Prostate gland (tissue), 2 donors: ENCODE results near the gene DDX51. TPM values are rescaled to one million over a fixed set of nuclear protein-coding genes. Genes with fewer than 3 reads are reported as not detected.

Experiments
- DNase-seq: peaks from one replicate; pipeline ENCODE4 v3.0.0-alpha.2; 2019; ENCODE audit warnings: low spot score
- H3K27ac ChIP-seq, 2 donors: fragments of 200-600 bp; sonication (generic); 2 replicates each; pipeline ENCODE4 v1.5.1; 2017 to 2019
- H3K27me3 ChIP-seq: fragments of 200-600 bp; sonication (generic); replicated peaks from 2 replicates; pipeline ENCODE4 v1.5.1; 2019; ENCODE audit not compliant: insufficient read depth
- H3K36me3 ChIP-seq, 2 donors: fragments of 200-600 bp; sonication (generic); 1 replicate in 1 of 2; 2 replicates in 1 of 2; pipeline versions ENCODE4 v1.5.1 to v1.8.1; 2017 to 2019
- H3K4me1 ChIP-seq: fragments of 200-600 bp; sonication (generic); replicated peaks from 2 replicates; pipeline ENCODE4 v1.5.1; 2019
- H3K4me3 ChIP-seq, 2 donors: fragments of 200-600 bp; sonication (generic); 2 replicates each; pipeline ENCODE4 v1.5.1; 2017 to 2019
- H3K9me3 ChIP-seq: fragments of 200-600 bp; sonication (generic); 2 replicates; pipeline ENCODE4 v1.5.1; 2017
- CTCF ChIP-seq, 4 experiments: fragments of 200-600 bp in 2 of 4; fragments of 450-650 bp in 2 of 4; sonication (generic) in 2 of 4; IDR thresholded peaks; 1 replicate in 3 of 4; 2 replicates in 1 of 4; pipeline ENCODE4 v1.5.1; 2016 to 2019; ENCODE audit warnings: antibody characterized with exemption in 4 of 4, mild to moderate bottlenecking in 2 of 4, moderate library complexity in 2 of 4
- POLR2A ChIP-seq: fragments of 450-650 bp; IDR thresholded peaks from one replicate; pipeline ENCODE4 v1.6.1; 2016; ENCODE audit warnings: antibody characterized with exemption, mild to moderate bottlenecking
- POLR2AphosphoS5 ChIP-seq: sonication (generic); formaldehyde crosslinking; IDR thresholded peaks from one replicate; pipeline ENCODE4 v1.6.1; 2017; ENCODE audit warnings: antibody characterized with exemption
- WGBS: methylation state at CpG from one replicate; pipeline ENCODE4 v1.1.5; 2018; 5-methylcytosine and 5-hydroxymethylcytosine counted together
- intact Hi-C: fragments of 100-400 bp; cut with DNase I; formaldehyde crosslinking; loops from one replicate; pipeline ENCODE4 v1.14.2; 2022
- small RNA-seq, 2 donors: library from RNA; depleted of rRNA; stranded (forward); fragments of <200 nt; gene quantifications; one replicate each; pipeline ENCODE3, GENCODE V24; 2016
- total RNA-seq, 2 donors: library from RNA; depleted of rRNA; stranded (reverse); fragments of >200 nt; gene quantifications; one replicate each; pipeline ENCODE4 v1.1.0, GENCODE V29; 2016

Gene DDX51
- total RNA-seq, 2 donors from 2014 or later = 12.7 to 29.0 TPM

GRCh38 chr12:132089407-132089910, 54.7 kb downstream of the DDX51 start:
- TF ChIP-seq CTCF (IDR thresholded peaks at IDR 0.05) (no peak), POLR2AphosphoS5 (no peak), POLR2A (no peak)
- H3K27ac ChIP-seq = no peak overlapping the region
- WGBS = 94% methylated on average over 4 of the region's 4 CpGs
- no peaks in the 10 kb centered on the region for H3K36me3 ChIP-seq
- no peaks in the 10 kb centered on the region for H3K9me3 ChIP-seq
- no peaks in the 10 kb centered on the region for H3K4me1 ChIP-seq
- intact Hi-C loops = no loop called here
- no peaks in the 10 kb centered on the region for H3K27me3 ChIP-seq
- no peak for DNase-seq
- no peak overlapping the region for H3K4me3 ChIP-seq

Small RNA genes lying within 50 kb of the gene (small RNA-seq; reads per million reads assigned to genes)
- 0 reads per million in 2 donors for gene AC138466.3

Other genes with a start within 250 kb of the DDX51 start
- 10 to 100 TPM; 26.2 to 62.5 TPM for gene ULK1, start 249.7 kb downstream of the DDX51 start, total RNA-seq
- gene PUS1, start 215.0 kb downstream of the DDX51 start, total RNA-seq = 10 to 100 TPM; 17.4 to 17.8 TPM
- 10 to 100 TPM; 22.3 to 46.2 TPM for gene EP400, start 194.4 kb downstream of the DDX51 start, total RNA-seq
- 10 to 100 TPM; 12.4 to 32.5 TPM for gene NOC4L, start 138 bp upstream of the DDX51 start, total RNA-seq
- gene GALNT9, start 185.3 kb upstream of the DDX51 start, total RNA-seq = 1 to 10 TPM in 1 of 2 donors, under 1 TPM in 1; 0.14 to 1.0 TPM